ENCODE measurements around the gene NCOA6. TPM values are rescaled to one million over a fixed set of nuclear protein-coding genes. Genes with fewer than 3 reads are reported as not detected.

Gene NCOA6
- polyA plus RNA-seq, 1 of the 3 experiments (the other 2 are of a cell fraction): 14.5 TPM

DNA sequence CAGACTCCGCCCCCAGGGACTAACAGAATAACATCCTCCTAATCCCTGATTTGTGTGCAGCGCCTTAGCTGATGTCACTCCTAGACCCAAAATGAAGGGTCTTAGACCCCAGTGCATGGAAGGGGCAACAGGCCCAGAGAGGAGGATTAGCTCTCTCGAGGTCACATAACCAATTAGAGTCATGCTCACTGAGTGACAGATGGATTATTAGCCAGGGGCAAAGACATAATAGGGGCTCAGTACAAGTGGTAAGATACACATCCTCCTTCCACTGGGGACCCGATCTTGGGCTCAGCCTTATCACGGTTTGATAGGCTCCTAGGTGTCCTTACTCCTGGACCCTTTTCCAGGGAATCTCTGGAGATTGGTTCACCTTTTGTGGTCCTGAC lies 120.4 kb downstream of the NCOA6 start:
- no peak for DNase-seq
- no peaks in the 10 kb centered on the region for H4K20me1 ChIP-seq (ENCODE audit: insufficient read depth)
- H3K79me2 ChIP-seq (ENCODE audit: insufficient read depth): no peaks in the 10 kb centered on the region
- TF ChIP-seq, protein P1, sequence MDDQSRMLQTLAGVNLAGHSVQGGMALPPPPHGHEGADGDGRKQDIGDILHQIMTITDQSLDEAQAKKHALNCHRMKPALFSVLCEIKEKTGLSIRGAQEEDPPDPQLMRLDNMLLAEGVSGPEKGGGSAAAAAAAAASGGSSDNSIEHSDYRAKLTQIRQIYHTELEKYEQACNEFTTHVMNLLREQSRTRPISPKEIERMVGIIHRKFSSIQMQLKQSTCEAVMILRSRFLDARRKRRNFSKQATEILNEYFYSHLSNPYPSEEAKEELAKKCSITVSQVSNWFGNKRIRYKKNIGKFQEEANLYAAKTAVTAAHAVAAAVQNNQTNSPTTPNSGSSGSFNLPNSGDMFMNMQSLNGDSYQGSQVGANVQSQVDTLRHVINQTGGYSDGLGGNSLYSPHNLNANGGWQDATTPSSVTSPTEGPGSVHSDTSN (IDR thresholded peaks at IDR 0.05): no peak
- TF ChIP-seq, protein P2, sequence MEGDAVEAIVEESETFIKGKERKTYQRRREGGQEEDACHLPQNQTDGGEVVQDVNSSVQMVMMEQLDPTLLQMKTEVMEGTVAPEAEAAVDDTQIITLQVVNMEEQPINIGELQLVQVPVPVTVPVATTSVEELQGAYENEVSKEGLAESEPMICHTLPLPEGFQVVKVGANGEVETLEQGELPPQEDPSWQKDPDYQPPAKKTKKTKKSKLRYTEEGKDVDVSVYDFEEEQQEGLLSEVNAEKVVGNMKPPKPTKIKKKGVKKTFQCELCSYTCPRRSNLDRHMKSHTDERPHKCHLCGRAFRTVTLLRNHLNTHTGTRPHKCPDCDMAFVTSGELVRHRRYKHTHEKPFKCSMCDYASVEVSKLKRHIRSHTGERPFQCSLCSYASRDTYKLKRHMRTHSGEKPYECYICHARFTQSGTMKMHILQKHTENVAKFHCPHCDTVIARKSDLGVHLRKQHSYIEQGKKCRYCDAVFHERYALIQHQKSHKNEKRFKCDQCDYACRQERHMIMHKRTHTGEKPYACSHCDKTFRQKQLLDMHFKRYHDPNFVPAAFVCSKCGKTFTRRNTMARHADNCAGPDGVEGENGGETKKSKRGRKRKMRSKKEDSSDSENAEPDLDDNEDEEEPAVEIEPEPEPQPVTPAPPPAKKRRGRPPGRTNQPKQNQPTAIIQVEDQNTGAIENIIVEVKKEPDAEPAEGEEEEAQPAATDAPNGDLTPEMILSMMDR (IDR thresholded peaks at IDR 0.05): no peak
- no peak for TF ChIP-seq MXI1 (IDR thresholded peaks at IDR 0.05; ENCODE audit: low read depth, low read length)
- no peak for TF ChIP-seq SMC3 (IDR thresholded peaks at IDR 0.05; ENCODE audit: low read depth, low read length)
- TF ChIP-seq, protein P3, sequence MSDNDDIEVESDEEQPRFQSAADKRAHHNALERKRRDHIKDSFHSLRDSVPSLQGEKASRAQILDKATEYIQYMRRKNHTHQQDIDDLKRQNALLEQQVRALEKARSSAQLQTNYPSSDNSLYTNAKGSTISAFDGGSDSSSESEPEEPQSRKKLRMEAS (IDR thresholded peaks at IDR 0.05; ENCODE audit: low read depth): no peak
- no peak for TF ChIP-seq GATA2 (CRISPR knock-in tag; IDR thresholded peaks at IDR 0.05)
- TF ChIP-seq, protein P4, sequence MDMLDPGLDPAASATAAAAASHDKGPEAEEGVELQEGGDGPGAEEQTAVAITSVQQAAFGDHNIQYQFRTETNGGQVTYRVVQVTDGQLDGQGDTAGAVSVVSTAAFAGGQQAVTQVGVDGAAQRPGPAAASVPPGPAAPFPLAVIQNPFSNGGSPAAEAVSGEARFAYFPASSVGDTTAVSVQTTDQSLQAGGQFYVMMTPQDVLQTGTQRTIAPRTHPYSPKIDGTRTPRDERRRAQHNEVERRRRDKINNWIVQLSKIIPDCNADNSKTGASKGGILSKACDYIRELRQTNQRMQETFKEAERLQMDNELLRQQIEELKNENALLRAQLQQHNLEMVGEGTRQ (IDR thresholded peaks at IDR 0.05; ENCODE audit: borderline replicate concordance, low read depth, low read length): no peak
- peak overlapping the region; percentile 98 for H3K9ac ChIP-seq
- H2AFZ ChIP-seq (ENCODE audit: low read depth): peak overlapping the region; percentile 88; the same call in 1 of the 2 replicates
- peaks cover 17% of the 10 kb centered on the region for H3F3A ChIP-seq (replicated peaks; ENCODE audit: insufficient read depth)
- no peaks in the 10 kb centered on the region for H3K9me3 ChIP-seq
- H3K4me2 ChIP-seq: peak overlapping the region; percentile 89
- no peaks in the 10 kb centered on the region for H3K9me2 ChIP-seq
- WGBS (ENCODE audit: low lambda C conversion rate): 41% methylated on average over 5 of the region's 5 CpGs
- peaks cover 0 to 4% of the 10 kb centered on the region in 2 experiments for H3K36me3 ChIP-seq (replicated peaks in 1 of 2; ENCODE audit: control insufficient read depth in 1 of 2, insufficient read depth in 2 of 2, low read length in 1 of 2)
- ChIA-PET CTCF (interaction anchor here (0.6 to 2.1 kb wide), 5 partner anchors 10 to 392 kb away, joined by 3 to 9 read pairs (median 3); partner anchors contain the start of gene MAP1LC3A), POLR2A (no interaction called here)
- peak overlapping the region; percentile 84 to 92 for H3K4me3 ChIP-seq (ENCODE audit: low read depth in 2 of 2, low read length in 1 of 2)
- peak overlapping the region; percentile 86 to 94 for H3K27ac ChIP-seq (ENCODE audit: low read depth in 2 of 2, low read length in 1 of 2)
- peaks cover 8 to 22% of the 10 kb centered on the region in 2 experiments; a peak in 3 of 4 replicates for H3K4me1 ChIP-seq (ENCODE audit: control insufficient read depth in 1 of 2, insufficient read depth in 2 of 2, low read depth in 1 of 2, low read length in 1 of 2)
- H3K27me3 ChIP-seq (ENCODE audit: insufficient read depth): no peaks in the 10 kb centered on the region

DNA sequence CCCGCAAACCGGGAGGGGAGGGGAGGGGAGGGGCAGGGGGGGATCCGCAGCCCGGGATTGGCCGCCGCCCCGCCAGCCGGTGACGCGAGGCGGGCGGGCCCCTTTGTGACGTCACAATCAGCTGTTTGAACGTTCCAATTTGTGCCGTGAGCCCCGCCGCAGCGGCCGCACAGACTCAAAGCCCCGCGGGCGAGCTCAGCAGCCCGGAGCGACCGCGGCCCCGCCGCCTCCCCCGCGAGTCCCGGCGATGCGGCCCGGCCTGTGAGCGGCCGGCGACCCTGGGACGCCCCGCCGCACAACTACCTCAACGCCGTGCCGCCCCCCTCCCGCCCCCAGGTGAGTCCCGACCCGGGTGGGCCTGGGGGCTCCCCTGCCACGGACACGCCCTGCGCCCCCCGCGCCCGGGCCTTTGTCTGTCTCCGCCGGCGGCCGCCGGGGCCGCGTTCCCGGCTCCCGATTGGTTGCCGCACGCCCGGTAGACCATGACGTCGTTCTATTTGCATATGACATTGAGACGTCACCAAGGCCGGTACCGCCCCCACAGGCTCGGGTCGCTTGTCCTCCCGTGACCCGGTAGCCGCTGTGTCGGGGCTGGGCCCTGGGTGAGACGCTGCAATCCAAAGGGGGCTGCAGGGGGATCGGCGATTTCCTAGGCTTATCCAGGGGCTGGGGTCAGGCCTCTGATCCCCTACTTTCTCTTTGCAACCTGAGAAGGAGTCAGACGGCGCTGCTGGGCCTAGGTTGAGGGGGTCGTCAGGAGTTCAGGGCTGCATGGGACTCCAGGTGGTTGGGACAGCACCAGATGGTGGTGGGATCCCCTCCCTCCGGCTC lies 121.1 kb downstream of the NCOA6 start, which contains the start of gene TP53INP2:
TSS of gene TP53INP2 (plus strand) at position 168 of the 831 bp plus-strand sequence. CDS start 4,396 bp downstream, outside the sequence.
- peak; percentile 96 for DNase-seq
- Histone ChIP-seq H3K79me2 (ENCODE audit: insufficient read depth) (no peaks in the 10 kb centered on the region), H2AFZ (ENCODE audit: low read depth) (peak within 1 kb of the TSS; percentile 89), H3F3A (replicated peaks; ENCODE audit: insufficient read depth) (peaks cover 17% of the 10 kb centered on the region), H3K9me2 (no peaks in the 10 kb centered on the region), H3K36me3 (replicated peaks in 1 of 2; ENCODE audit: control insufficient read depth in 1 of 2, insufficient read depth in 2 of 2, low read length in 1 of 2) (peaks cover 0 to 4% of the 10 kb centered on the region in 2 experiments), H4K20me1 (ENCODE audit: insufficient read depth) (no peaks in the 10 kb centered on the region), H3K9ac (peak within 1 kb of the TSS; percentile 98), H3K9me3 (no peaks in the 10 kb centered on the region), H3K4me3 (ENCODE audit: low read depth in 2 of 2, low read length in 1 of 2) (peak within 1 kb of the TSS; percentile 84 to 92), H3K27me3 (ENCODE audit: insufficient read depth) (no peaks in the 10 kb centered on the region), H3K4me1 (ENCODE audit: control insufficient read depth in 1 of 2, insufficient read depth in 2 of 2, low read depth in 1 of 2, low read length in 1 of 2) (peaks cover 8 to 21% of the 10 kb centered on the region in 2 experiments; a peak in 3 of 4 replicates), H3K27ac (ENCODE audit: low read depth in 2 of 2, low read length in 1 of 2) (peak within 1 kb of the TSS; percentile 86 to 94), H3K4me2 (peak within 1 kb of the TSS; percentile 89)
- whole genome bisulfite sequencing (ENCODE audit: low lambda C conversion rate): 2% methylated on average over 7 of the region's 82 CpGs
- POLR2A ChIA-PET: interaction anchor here (0.6 to 1.6 kb wide), 7 partner anchors 9 to 1357 kb away, joined by 3 to 14 read pairs (median 4); partner anchors contain the start of genes MAP1LC3A and PIGU
- TF ChIP-seq, protein P1 (IDR thresholded peaks at IDR 0.05): peak; percentile 56; the same call in 1 of the 2 replicates
- TF ChIP-seq FOSL2 (IDR thresholded peaks at IDR 0.05; ENCODE audit: borderline replicate concordance, low read depth): no peak
- TF ChIP-seq RXRA (IDR thresholded peaks at IDR 0.05; ENCODE audit: borderline replicate concordance, low read depth): peak; percentile 62; the same call in 1 of the 2 replicates
- 0 out of 2 replicates have a peak, but pooled peaks have one; percentile 47 for TF ChIP-seq RFX5 (IDR thresholded peaks at IDR 0.05; ENCODE audit: low read length)
- TF ChIP-seq MXI1 (IDR thresholded peaks at IDR 0.05; ENCODE audit: low read depth, low read length): peak; percentile 43; the same call in 1 of the 2 replicates
- TF ChIP-seq EZH2phosphoT487 (IDR thresholded peaks at IDR 0.05; ENCODE audit: borderline replicate concordance, low read depth): no peak
- TF ChIP-seq RCOR1 (IDR thresholded peaks at IDR 0.05; ENCODE audit: low read length): no peak
- TF ChIP-seq, protein P5, sequence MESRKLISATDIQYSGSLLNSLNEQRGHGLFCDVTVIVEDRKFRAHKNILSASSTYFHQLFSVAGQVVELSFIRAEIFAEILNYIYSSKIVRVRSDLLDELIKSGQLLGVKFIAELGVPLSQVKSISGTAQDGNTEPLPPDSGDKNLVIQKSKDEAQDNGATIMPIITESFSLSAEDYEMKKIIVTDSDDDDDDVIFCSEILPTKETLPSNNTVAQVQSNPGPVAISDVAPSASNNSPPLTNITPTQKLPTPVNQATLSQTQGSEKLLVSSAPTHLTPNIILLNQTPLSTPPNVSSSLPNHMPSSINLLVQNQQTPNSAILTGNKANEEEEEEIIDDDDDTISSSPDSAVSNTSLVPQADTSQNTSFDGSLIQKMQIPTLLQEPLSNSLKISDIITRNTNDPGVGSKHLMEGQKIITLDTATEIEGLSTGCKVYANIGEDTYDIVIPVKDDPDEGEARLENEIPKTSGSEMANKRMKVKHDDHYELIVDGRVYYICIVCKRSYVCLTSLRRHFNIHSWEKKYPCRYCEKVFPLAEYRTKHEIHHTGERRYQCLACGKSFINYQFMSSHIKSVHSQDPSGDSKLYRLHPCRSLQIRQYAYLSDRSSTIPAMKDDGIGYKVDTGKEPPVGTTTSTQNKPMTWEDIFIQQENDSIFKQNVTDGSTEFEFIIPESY (IDR thresholded peaks at IDR 0.05; ENCODE audit: borderline replicate concordance, low read depth): no peak
- TF ChIP-seq SIN3A (IDR thresholded peaks at IDR 0.05; ENCODE audit: borderline replicate concordance, low read depth, low read length): peak; percentile 68; the same call in 1 of the 2 replicates
- CTCF ChIA-PET: interaction anchor here (1.0 to 2.1 kb wide), 9 partner anchors 24 to 392 kb away, joined by 3 to 9 read pairs (median 4); partner anchors contain the start of genes DYNLRB1 and MAP1LC3A
